ENCODE results near the gene NCL.

GRCh38 chr2:231497651-231498050 is 33.4 kb upstream of the NCL start:
- no peak for TF ChIP-seq CTCF (IDR thresholded peaks at IDR 0.05; ENCODE audit: insufficient read depth, low read length, poor library complexity, severe bottlenecking)
- TF ChIP-seq EZH2phosphoT487 (conservative IDR thresholded peaks at IDR 0.05; ENCODE audit: low read length), result no peak

All from SU-DHL-6 (cell line).